ENCODE measurements around the gene ANG. TPM values are rescaled to one million over a fixed set of nuclear protein-coding genes. Genes with fewer than 3 reads are reported as not detected.

Gene ANG
- total and polyA plus RNA-seq, 10 of the 15 experiments (the other 5 are each of a cell fraction or from before 2014, with no cell fraction given) = 1.0 to 5.9 (median 2.2) TPM

DNA sequence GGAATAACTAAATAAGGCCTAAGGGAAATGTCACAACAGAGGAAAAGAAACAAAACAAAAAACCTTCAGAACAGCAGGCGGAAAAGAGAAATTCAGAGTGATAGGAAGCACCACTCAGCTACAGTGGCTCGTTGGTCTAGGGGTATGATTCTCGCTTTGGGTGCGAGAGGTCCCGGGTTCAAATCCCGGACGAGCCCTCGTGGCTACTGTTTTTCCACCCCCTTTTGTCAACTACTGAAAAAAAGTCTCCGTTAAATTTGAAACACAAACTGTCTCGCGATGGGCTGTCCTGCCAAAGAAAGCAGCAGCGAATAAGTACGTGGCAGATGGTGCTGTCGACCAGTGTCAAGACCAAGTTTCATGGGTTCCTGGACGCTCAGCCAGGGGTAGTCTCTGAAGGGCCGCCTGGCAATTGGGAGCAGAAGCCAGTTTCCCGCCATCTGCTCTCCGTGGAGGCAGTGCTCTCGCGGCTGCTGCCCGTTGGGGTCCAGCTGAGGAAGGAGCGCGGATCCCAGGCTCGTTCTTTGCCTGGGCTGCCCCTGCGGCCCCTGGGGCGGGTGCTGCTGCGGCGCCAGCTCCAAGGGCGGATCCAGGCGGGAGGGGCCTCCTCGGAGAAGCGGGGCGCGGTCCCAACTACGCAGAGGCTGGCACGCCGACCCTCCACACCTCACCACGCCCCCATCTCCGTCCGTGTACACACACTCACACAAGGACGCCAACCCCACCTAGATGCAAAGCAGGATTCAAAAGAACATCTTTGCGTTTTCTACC, 4.5 kb upstream of the ANG start, which contains the start of gene RNASE4:
RNASE4 (plus strand) TSS at position 670 of the 771 bp plus-strand sequence. CDS start 14,812 bp downstream, outside the sequence.
- BruUV-seq (replicated peaks) = no TSS peak
- TF ChIP-seq CHD1 (IDR thresholded peaks at IDR 0.05; ENCODE audit: low read depth, low read length) = no peak
- TF ChIP-seq, protein P1, sequence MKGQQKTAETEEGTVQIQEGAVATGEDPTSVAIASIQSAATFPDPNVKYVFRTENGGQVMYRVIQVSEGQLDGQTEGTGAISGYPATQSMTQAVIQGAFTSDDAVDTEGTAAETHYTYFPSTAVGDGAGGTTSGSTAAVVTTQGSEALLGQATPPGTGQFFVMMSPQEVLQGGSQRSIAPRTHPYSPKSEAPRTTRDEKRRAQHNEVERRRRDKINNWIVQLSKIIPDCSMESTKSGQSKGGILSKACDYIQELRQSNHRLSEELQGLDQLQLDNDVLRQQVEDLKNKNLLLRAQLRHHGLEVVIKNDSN (IDR thresholded peaks at IDR 0.05; ENCODE audit: borderline replicate concordance, extremely low read length, insufficient read depth, low read depth, low read length) = no peak
- TF ChIP-seq TCF7 (IDR thresholded peaks at IDR 0.05; ENCODE audit: borderline replicate concordance) = no peak
- TF ChIP-seq, protein P2, sequence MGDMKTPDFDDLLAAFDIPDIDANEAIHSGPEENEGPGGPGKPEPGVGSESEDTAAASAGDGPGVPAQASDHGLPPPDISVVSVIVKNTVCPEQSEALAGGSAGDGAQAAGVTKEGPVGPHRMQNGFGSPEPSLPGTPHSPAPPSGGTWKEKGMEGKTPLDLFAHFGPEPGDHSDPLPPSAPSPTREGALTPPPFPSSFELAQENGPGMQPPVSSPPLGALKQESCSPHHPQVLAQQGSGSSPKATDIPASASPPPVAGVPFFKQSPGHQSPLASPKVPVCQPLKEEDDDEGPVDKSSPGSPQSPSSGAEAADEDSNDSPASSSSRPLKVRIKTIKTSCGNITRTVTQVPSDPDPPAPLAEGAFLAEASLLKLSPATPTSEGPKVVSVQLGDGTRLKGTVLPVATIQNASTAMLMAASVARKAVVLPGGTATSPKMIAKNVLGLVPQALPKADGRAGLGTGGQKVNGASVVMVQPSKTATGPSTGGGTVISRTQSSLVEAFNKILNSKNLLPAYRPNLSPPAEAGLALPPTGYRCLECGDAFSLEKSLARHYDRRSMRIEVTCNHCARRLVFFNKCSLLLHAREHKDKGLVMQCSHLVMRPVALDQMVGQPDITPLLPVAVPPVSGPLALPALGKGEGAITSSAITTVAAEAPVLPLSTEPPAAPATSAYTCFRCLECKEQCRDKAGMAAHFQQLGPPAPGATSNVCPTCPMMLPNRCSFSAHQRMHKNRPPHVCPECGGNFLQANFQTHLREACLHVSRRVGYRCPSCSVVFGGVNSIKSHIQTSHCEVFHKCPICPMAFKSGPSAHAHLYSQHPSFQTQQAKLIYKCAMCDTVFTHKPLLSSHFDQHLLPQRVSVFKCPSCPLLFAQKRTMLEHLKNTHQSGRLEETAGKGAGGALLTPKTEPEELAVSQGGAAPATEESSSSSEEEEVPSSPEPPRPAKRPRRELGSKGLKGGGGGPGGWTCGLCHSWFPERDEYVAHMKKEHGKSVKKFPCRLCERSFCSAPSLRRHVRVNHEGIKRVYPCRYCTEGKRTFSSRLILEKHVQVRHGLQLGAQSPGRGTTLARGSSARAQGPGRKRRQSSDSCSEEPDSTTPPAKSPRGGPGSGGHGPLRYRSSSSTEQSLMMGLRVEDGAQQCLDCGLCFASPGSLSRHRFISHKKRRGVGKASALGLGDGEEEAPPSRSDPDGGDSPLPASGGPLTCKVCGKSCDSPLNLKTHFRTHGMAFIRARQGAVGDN (IDR thresholded peaks at IDR 0.05) = 0 out of 2 replicates have a peak, but pooled peaks have one; percentile 31
- TF ChIP-seq ZBTB11 (CRISPR knock-in tag; IDR thresholded peaks at IDR 0.05) = no peak
- TF ChIP-seq NBN (IDR thresholded peaks at IDR 0.05) = peak; percentile 96
- peak; percentile 73; the same call in 1 of the 2 replicates for TF ChIP-seq TBL1XR1 (IDR thresholded peaks at IDR 0.05; ENCODE audit: low read depth, low read length)
- TF ChIP-seq BMI1 (IDR thresholded peaks at IDR 0.05; ENCODE audit: borderline replicate concordance) = no peak
- no peak; the same call in 1 of the 3 replicates for TF ChIP-seq POU2F2 (IDR thresholded peaks at IDR 0.05; ENCODE audit: borderline replicate concordance, low read depth, low read length)
- 0 out of 2 replicates have a peak, but pooled peaks have one; percentile 59 for TF ChIP-seq MTA3 (IDR thresholded peaks at IDR 0.05; ENCODE audit: borderline replicate concordance, low read length)
- TF ChIP-seq BHLHE40 (IDR thresholded peaks at IDR 0.05; ENCODE audit: borderline replicate concordance in 1 of 2, low read depth in 2 of 2, low read length in 1 of 2) = peak in 1 of 2 experiments; percentile 57; a peak in 1 of 4 replicates
- TF ChIP-seq SP1 (IDR thresholded peaks at IDR 0.05; ENCODE audit: low read depth, low read length) = no peak
- TF ChIP-seq ZNF384 (IDR thresholded peaks at IDR 0.05; ENCODE audit: borderline replicate concordance, low read depth, low read length) = 0 out of 2 replicates have a peak, but pooled peaks have one; percentile 28

More for the DNA sequence above, 4.5 kb upstream of the ANG start, which contains the start of gene RNASE4:
- Histone ChIP-seq H4K20me1 (ENCODE audit: control insufficient read depth, insufficient read depth) (no peaks in the 10 kb centered on the region), H3K4me3 (peak within 1 kb of the TSS; percentile 73), H3K36me3 (ENCODE audit: control insufficient read depth in 2 of 2, insufficient read depth in 2 of 2, low read length in 1 of 2) (no peaks in the 10 kb centered on the region), H2AFZ (ENCODE audit: control insufficient read depth, low read depth, low read length) (peak within 1 kb of the TSS; percentile 92), H3K4me1 (ENCODE audit: control insufficient read depth, insufficient read depth, low read length) (peaks cover 23% of the 10 kb centered on the region), H3K9me3 (replicated peaks; ENCODE audit: control insufficient read depth, insufficient read depth, low read length) (no peaks in the 10 kb centered on the region), H3K9ac (ENCODE audit: control insufficient read depth, insufficient read depth, low read length) (peak within 1 kb of the TSS; percentile 93), H3K27ac (ENCODE audit: control insufficient read depth, insufficient read depth) (peak within 1 kb of the TSS; percentile 99), H3K79me2 (ENCODE audit: control insufficient read depth, insufficient read depth, low read length) (no peaks in the 10 kb centered on the region), H3K4me2 (ENCODE audit: control insufficient read depth, insufficient read depth) (peak within 1 kb of the TSS; percentile 97), H3K27me3 (replicated peaks in 1 of 2; ENCODE audit: control insufficient read depth in 2 of 2, insufficient read depth in 2 of 2, low read length in 1 of 2) (no peaks in the 10 kb centered on the region)
- under 1% methylated on average over 39 of the region's 42 CpGs for WGBS (ENCODE audit: insufficient coverage, insufficient replicate concordance, low lambda C conversion rate, missing lambda C conversion rate)
- intact Hi-C loops (cut with micrococcal nuclease; ENCODE audit: unreplicated experiment) (loop anchor here (1.0 to 5.0 kb wide), 5 partner anchors 53 to 357 kb away; partner anchors contain the start of genes PIP4P1 and TEP1), in situ Hi-C loops (cut with MboI) (loop anchor here (5.0 kb wide), 3 partner anchors 52 to 352 kb away; partner anchors contain the start of genes CCNB1IP1 and PIP4P1)
- ChIA-PET RAD21 (ENCODE audit: unreplicated experiment) (interaction anchor here (0.8 to 8.9 kb wide), 15 partner anchors 8 to 356 kb away, joined by 3 to 156 read pairs (median 5); partner anchors contain the start of gene PARP2), CTCF (interaction anchor here (1.2 to 11.0 kb wide), 13 partner anchors 10 to 354 kb away, joined by 3 to 214 read pairs (median 5); partner anchors contain the start of genes CCNB1IP1 and PARP2), SMC1A (ENCODE audit: uncharacterized antibody, unreplicated experiment) (interaction anchor here (0.7 to 8.9 kb wide), 20 partner anchors 8 to 356 kb away, joined by 3 to 150 read pairs (median 4); no protein-coding TSS in a partner anchor), POLR2A (interaction anchor here (0.7 to 5.6 kb wide), 8 partner anchors 15 to 223 kb away, joined by 3 to 69 read pairs (median 6); partner anchors contain the start of gene PIP4P1)
- DNase-seq (ENCODE audit: low read depth, low spot score) = peak; percentile 82
- no peak for FAIRE-seq
- ATAC-seq = peak; percentile 34
